GM19324 (cell line): ENCODE measurements around the gene APP.
"Not testable (repeated sequence)": the region's sequence is repeated elsewhere in the genome, so short reads cannot be mapped to it uniquely, and the experiment has no call there.

ENCODE experiments used
- ATAC-seq: cut with Tn5 transposase; IDR thresholded peaks from one replicate; pipeline ENCODE4 v1.9.1; 2021; ENCODE audit warnings: mild to moderate bottlenecking, moderate library complexity; ENCODE audit not compliant: unreplicated experiment, low FRiP score

The APP gene

DNA sequence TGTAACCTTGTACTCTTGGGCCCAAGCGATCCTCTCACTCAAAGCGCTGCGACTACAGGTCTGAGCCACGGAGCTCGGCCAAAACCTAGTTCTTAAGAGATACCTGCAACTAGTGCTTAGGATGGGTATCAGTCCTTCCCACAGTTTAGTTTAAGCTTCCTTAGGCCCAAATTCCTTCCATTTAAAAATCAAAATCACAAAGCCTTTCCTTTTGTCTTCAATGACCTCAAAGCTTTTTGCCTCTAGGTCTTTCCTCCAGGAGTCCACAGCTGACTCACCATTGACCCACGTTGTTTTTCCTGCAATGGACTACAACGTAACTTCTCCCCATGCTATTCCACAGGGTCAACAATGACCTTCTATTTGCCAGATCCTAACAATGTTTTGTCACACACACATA lies 64.0 kb downstream of the APP start:
- ATAC-seq: no peak

DNA sequence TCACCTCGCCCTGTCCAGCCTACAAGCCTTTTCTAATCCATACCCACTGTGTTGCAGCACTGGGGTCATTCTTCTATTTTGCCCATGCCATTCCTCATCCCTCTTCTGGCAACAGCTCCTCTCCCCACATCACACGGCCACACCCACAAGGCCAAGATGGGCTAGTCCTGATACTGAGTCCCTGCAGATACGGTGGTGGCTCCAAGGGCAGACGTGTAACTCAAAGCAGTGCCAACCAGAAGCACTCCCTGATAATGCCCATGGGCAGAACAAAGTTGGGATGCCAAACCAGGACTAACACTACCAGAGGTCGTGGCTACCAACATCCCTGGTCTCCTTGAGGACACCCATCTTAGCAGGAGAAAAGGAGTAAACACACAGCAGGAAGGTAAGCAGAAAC lies 64.8 kb downstream of the APP start:
- ATAC-seq: no peak

DNA sequence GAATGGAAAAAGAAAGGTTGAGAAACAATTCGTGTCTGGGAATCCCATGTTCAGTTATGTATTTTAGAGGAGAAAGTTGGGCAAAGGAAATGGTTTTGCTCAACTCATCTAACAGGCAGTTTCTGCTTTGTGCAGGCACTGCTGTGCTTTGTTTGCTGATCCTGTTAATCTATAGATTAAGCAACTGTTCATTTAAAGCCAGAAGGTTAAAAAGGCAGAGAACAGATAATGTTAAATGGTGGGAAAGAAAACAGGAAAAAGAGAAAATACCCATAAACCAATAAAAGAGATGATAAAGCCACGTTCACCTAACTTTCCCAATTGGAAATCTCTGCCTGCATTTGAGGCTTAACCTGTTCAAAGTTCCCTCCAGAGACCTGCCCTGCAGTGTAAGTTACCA lies 70.0 kb downstream of the APP start:
- no peak for ATAC-seq

DNA sequence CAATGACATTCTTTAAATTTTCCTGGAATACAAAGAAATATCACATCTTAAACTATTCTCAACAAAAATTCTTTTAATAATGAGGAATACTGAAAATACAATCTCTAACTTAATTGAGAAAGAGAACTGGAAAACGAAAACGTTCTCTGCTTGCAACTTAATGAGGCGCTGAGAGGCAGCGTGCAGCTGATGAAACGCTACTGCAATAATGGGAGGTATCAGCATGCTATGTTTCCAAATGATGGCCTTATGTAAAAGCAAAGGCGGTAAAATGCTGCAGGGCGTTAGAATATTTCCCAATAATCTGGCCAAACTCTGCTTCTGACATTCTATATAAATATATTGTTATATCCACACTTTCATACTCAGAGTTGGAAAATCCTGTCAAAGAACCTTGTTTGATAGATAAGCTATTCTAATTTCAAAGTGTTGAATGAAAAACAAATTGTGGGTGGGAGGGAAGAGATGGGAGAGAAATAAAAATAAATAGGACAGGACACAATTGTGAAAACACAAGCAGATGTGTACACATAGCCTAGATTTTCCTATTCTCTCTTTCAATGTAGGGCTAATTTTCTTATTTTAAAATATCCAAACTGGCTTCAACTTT lies 70.9 kb downstream of the APP start:
- no peak for ATAC-seq

DNA sequence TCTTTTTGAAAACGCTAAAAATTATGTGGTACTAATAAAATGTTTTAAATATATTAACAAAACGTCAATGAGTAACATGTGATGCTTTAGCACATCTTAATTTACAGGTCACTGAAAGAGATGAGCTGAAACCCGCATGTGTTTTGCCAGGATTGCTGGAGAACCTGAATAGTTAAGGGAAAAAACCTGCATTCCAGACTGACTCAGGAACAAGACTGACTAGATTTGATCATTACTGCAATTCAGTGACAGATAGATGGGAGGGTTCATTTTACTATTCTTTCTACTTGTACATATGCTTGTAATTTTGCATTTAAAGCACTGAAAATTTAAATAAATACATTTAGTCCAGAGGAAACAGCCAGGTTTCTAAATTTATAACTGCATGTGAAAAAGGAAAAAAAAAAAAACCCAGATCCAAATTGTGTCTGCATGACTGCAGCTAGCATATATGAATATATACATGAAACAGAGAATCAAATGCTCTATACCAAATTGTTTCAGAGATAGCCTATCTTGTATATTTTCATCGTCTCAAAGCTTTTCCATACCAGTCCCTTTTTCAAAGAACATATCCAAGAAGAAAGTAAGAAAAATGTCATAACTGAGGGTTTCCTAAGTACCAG lies 71.7 kb downstream of the APP start:
- no peak for ATAC-seq

DNA sequence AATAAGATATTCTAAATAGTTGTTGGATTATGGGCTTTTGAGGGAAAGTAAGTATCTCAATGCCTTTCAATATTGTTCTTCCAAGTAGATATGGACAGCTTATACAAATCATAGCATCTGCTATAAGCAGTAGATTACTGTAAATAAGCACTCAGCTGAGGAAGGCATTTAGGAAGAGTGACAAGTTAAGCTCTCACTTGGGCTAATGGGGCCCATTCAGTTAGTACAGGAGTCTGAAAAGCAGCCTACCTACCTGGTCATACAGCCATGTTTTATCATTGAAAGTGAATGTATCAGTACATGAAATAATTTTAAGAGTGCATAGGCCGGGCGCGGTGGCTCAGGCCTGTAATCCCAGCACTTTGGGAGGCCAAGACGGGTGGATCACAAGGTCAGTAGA lies 73.1 kb downstream of the APP start:
- ATAC-seq: no peak

DNA sequence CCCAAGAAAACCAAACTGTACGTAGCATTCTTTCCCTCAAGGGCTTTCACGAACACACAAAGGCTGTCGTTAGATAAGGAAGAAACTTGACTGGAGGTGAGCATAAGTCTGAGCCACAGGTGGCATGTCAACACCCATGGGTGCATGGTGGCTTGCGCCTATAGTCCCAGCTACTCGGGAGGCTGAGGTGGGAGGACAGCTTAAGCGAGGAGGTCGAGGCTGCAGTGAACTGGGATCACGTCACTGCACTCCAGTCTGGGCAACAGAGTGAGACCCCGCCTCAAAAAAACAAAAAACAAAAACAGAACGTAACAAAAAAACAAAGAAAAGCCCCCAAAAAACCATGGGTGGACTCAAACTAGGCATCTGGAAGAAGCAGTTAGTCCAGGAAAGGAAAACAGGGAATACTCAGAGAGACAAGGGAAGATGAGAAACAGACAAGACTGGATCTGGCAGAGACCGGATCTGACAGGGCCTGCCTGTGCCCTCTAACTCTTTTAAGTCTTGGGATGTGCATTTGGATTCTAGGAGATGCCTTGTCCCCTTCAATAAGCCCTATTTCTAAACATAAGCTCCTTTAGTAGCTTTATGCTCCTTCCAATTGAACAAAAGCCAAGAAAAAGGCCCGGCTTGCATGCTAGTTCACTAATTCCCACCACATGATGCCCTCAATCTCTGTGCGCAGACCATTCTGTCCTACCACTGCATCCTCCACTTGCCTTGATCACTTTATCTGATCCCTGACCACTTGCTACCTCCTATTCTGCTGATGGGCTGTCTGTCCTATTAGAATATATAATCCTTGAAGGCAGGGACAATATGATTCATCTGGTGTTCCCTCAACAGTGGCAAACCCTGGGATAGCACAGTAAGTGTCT lies 73.8 kb downstream of the APP start:
- ATAC-seq: no peak

DNA sequence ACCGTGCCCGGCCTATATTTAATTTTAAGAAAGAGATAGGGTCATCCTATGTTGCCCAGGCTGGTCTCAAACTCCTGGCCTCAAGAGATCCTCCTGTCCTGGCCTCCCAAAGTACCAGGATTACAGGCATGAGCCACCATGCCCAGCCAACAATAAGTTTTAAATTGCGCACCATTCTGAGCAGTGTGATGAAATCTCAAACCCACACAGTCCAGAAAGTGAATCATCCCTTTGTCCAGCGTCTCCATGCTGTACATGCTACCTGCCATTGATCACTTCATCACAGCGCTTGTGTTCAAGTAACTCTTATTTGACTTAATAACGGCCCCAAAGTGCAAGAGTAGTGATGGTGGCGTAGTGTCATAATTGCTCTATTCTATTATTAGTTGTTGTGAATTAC lies 75.4 kb downstream of the APP start:
- no peak for ATAC-seq

DNA sequence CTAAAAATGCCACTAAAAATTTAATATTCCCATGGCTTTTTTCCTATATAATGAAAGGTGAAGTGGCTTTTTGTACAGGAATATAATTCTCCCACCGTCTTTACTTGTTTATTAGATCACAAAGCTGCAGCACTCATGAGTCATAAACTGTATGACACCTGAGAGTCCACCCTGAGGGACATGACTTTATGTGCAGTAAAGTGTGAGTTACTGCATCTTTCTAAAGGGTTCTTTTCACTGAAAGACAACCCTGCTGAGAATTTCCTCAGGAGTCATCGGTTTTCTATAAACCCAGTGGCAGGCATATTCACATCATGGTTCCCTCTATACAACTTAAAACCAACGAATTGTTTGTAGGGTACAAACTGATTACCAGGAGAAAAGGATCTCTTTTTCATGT lies 77.4 kb downstream of the APP start:
- ATAC-seq: no peak

DNA sequence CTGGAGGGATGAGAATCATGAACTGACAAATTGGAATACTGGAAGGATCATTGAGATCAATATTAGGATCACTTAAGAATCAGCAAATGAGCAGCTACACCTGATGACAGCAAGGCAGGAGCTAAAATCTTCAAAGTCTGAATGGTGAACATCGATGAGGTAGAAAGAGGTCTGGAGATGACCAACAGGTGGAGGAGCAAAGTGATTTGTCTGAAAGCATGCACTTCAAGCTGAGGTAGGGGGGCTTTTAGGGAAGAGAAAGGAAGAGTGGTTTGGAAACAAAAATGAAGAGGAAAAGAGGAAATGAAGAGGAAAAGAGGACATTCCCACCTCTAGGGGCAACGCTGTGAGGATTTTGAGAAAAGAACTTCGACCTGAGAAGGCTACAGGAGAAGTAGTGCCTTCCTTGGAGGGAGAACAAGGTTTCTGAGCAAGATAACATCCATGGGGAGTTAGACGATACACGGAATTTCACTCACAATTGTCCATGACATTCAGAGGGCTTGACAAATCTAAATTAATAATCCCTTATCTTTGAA lies 79.0 kb downstream of the APP start:
- no peak for ATAC-seq

DNA sequence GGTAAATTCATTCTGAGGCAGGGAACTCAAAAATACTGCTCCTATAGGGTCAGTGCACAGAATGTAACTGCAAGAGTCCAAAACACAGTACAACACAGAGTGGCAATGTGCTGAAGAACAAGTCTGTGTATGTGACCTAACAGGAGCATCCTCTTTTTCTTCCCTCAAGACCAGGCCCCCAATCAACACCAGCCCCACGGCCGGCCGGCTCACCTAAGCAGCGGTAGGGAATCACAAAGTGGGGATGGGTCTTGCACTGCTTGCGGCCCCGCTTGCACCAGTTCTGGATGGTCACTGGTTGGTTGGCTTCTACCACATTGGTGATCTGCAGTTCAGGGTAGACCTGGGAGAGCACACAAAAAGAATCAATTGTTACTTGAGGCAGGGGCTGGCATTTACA lies 80.8 kb downstream of the APP start:
- ATAC-seq: no peak

DNA sequence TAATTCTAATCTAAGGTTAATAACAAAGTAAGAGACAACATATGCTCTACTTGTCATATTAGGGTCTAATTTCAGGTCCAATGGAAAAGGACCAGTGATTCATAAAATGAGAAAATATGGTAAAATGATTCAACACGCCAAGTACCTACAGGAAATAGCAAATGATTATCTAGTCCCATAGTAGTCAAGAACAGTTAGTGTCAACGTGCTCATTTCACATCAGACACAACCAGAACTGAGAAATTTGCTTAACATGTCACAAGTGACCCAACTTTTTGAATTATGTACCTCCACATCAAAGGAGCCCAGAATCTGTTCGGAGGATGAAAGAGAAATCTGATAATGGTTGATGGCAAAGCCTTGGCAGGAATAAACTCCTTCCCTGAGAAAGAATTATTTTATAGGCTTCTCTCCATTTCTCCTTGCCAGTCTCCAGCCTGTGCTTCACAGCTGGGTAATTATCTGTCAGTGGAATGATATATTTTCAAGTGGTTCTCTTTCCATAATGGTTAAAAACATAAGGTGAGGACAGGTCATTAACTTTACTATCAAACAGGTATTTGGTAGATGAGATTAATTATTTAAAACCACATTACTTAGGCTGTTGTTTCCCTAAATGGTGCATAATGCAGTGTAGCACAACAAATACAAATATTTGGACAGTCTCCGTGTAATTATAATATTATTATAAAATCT lies 83.2 kb downstream of the APP start:
- no peak for ATAC-seq

DNA sequence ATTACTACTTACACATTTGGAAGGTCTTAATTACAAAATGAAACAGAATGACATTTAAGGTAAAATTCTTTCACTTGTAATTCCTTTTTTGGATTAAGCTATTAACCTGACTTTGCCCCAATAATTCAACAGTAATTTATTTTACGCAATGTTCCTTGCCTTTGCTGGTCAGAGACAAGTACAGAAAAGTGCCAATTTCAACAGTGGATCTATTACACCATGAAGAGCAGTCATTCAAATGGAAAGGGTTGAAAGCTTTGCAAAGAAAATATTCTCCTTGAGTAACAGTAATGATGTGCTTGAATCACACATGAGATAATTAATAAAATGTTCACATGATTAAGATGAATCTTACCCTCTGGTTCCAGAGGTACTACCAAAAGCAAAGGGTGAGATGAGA lies 84.7 kb downstream of the APP start:
- ATAC-seq: no peak

DNA sequence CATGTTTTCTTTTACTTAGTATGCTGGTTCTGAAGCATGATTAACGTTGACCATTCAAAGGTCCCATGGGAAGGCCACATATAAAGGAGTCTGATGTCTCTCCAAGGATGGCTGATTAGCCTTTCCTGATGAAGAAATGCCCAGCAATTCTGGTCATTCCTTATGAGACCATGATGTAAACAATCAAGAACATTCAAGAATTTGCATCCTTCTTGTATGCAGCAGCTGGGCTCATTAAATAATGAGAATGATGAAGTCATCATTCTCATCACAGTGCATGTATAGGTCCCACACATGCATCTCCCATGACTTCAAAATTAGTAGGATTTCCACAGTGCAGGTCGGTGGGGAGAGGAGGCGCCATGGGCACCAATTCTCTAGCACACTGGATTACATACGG lies 85.4 kb downstream of the APP start:
- ATAC-seq: no peak

DNA sequence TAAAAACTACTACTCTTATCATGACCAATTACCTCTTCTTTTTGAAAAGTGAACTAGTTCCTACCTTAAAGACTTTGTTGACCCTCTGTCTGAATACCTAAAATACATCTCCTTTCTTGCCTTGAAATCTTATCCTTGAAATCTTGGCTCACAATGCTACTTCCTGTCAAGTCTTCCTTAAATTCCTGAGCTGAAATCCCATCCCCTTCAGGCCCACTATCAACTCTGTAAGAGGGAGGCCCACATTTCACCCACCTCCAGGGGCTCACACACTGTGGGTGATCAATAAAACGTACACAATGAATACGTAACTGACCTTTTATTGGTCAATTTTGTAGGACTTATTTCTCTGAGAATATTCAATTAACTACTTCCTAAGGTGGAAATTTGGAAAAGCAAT lies 88.0 kb downstream of the APP start:
- no peak for ATAC-seq

DNA sequence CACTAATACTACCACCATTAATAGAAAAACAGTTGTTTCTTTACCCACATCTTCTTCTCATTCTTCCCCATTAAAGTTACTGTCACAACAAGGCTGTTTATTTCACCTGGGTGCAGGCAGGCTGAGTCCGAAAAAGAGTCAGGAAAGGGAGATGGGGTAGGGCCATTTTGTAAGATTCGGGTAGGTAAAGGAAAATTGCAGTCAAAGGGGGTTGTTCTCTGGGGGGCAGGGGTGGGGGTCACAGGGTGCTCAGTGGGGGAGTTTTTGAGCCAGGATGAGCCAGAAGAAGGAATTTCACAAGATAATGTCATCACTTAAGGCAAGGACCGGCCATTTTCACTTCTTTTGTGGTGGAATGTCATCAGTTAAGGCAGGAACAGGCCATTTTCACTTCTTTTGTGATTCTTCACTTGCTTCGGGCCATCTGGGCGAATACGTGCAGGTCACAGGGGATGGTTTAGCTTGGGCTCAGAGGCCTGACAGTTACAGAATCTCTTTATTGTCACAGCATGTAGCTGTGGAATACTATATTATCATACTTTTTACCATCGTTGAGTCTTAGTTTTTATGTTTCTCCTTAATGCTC lies 89.3 kb downstream of the APP start:
- ATAC-seq: not testable (repeated sequence)

DNA sequence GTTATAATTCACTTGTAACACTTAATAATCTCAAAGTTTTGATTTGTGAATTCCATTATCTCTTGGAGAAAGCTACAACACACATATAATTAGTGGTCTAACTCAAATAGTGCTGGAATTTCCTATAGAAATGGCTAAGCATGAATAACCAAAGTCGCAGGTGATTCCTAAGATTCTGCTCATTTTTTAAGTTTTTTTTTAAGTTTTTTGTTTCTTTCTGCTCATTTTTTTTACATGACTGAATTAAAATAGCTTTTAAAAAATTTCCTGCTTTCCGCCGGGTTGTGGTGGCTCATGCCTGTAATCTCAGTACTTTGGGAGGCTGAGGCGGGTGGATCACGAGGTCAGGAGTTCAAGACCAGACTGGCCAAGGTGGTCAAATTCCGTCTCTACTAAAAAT lies 90.4 kb downstream of the APP start:
- no peak for ATAC-seq

DNA sequence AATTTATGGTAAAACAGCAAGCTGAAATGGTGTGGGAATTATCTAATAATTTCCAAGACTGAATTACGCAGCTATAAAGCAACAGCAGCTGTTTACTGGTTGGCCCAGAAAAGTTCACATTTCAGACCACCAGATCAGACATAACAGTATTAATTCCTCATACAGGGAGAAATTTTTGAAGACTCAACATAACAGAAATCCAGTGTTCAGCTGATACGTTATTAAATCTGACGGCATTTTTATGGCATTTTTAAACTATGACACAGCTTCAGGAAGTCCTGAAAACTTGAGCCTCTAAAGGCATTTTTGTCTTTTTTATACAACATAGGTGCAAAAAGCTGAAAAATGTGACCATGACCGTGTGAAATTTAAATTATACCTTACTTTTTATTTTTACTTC lies 91.2 kb downstream of the APP start:
- no peak for ATAC-seq

DNA sequence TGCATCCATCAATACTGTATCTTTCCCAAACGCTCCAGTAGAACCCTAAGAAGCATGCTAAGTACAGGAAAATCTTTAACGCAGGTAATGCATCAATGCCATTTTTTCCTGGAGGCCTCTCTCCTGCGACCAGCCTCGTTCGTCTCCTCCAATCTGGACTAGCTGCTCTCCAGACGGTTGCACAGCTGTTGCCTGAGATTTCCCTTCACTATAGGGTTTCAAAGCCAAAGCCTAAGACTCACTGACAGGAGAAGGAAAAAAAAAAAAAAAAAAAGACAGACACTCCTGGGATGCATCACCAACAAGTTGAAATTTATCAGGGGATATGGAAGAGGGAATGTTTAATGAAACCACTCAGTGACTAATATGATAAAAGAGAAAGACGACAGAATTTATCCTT lies 93.0 kb downstream of the APP start:
- no peak for ATAC-seq
